Sigmoid colon (tissue), 7 donors: ENCODE results near the gene ARHGAP10. TPM values are rescaled to one million over a fixed set of nuclear protein-coding genes. Genes with fewer than 3 reads are reported as not detected.

Source experiments
- DNase-seq: peaks from one replicate; pipeline ENCODE4 v3.0.0-alpha.2; 2019
- H3K27ac ChIP-seq, 4 donors: fragments of 200-600 bp; sonication (generic); one replicate each; pipeline ENCODE4 v1.5.1; 2016 to 2019; ENCODE audit warnings: mild to moderate bottlenecking in 1 of 4
- H3K27me3 ChIP-seq, 3 donors: fragments of 200-600 bp; sonication (generic); one replicate each; pipeline ENCODE4 v1.5.1; 2019; ENCODE audit warnings: mild to moderate bottlenecking in 1 of 3
- H3K36me3 ChIP-seq, 4 donors: fragments of 200-600 bp; sonication (generic); one replicate each; pipeline ENCODE4 v1.5.1; 2016 to 2019
- H3K4me1 ChIP-seq, 4 donors: fragments of 200-600 bp; sonication (generic); one replicate each; pipeline ENCODE4 v1.5.1; 2017 to 2019
- H3K4me3 ChIP-seq, 4 donors: fragments of 200-600 bp; sonication (generic); one replicate each; pipeline ENCODE4 v1.5.1; 2017 to 2019; ENCODE audit warnings: mild to moderate bottlenecking in 2 of 4, moderate library complexity in 1 of 4
- H3K9me3 ChIP-seq, 4 donors: fragments of 200-600 bp in 3 of 4; sonication (generic) in 3 of 4; one replicate each; pipeline versions ENCODE4 v1.5.1 to v1.6.1; 2013 to 2019
- EP300 ChIP-seq, 4 donors: sonication (generic); formaldehyde crosslinking; IDR thresholded peaks; one replicate each; pipeline ENCODE4 v1.6.1; 2017; ENCODE audit warnings: antibody characterized with exemption in 4 of 4
- POLR2A ChIP-seq, 2 donors: fragments of 450-650 bp; IDR thresholded peaks; one replicate each; pipeline ENCODE4 v1.6.1; 2016; ENCODE audit warnings: antibody characterized with exemption in 2 of 2, mild to moderate bottlenecking in 2 of 2, moderate library complexity in 2 of 2
- POLR2AphosphoS5 ChIP-seq, 4 donors: sonication (generic); formaldehyde crosslinking; IDR thresholded peaks; one replicate each; pipeline ENCODE4 v1.6.1; 2017; ENCODE audit warnings: antibody characterized with exemption in 4 of 4
- WGBS, 2 donors: extraction: QIAGEN DNeasy Blood & Tissue Kit; methylation state at CpG; one replicate each; pipeline ENCODE4 v1.1.7; 2013; 5-methylcytosine and 5-hydroxymethylcytosine counted together
- intact Hi-C: fragments of 100-400 bp; cut with DNase I; formaldehyde crosslinking; loops from one replicate; pipeline ENCODE4 v1.15.1; 2023
- polyA plus RNA-seq, 3 donors: library from polyadenylated mRNA; stranded (reverse); fragments of 200-250 nt; gene quantifications; one replicate each; pipeline ENCODE4 v1.2.3, GENCODE V29; 2013
- total RNA-seq, 4 donors: library from RNA; depleted of rRNA; stranded (reverse); fragments of >200 nt; gene quantifications; one replicate each; pipeline ENCODE4 v1.1.0, GENCODE V29; 2016
- TF ChIP-seq, protein P1 (sequence below), 4 experiments: fragments of 450-650 bp in 3 of 4; fragments of 200-600 bp in 1 of 4; IDR thresholded peaks; one replicate each; pipeline ENCODE4 v1.5.1; 2016 to 2019; ENCODE audit warnings: antibody characterized with exemption in 4 of 4, mild to moderate bottlenecking in 3 of 4, moderate library complexity in 2 of 4
- donor health status: healthy with polysubstance abuse.
- donor health status: Bipolar disorder and iron deficiency.
- donor health status: healthy.

ARHGAP10 gene
- total and polyA plus RNA-seq, 7 donors: 3.0 to 158 (median 123) TPM

DNA sequence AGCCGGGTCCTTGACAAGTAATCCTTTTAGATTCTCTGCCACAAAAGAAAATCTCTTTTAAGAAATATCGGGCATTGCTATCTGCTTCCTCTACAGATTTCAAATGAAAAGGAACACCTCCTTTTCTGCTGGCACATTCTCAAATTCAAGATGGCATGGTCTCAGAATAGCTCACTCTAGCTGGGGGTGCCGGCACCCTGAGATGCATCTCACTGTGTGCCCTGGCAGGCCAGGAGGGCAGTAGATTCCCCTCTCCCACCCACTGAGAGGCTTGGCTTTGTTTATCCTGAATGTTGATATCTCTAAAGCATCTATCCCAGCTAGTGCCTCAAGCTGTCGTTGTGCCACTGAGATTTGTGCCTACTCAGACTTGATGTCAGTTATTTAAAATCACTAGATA lies 319.5 kb downstream of the ARHGAP10 start:
- H3K4me1 ChIP-seq: peaks cover 0 to 50% (median 26%) of the 10 kb centered on the region in 4 donors
- no peaks in the 10 kb centered on the region for H3K9me3 ChIP-seq
- 84 to 92% methylated on average over 4 of the region's 4 CpGs for WGBS, 2 donors
- peaks cover 0 to 19% (median 0%) of the 10 kb centered on the region in 4 donors for H3K36me3 ChIP-seq
- DNase-seq: no peak
- intact Hi-C loops: loop anchor here (5.0 kb wide), 1 partner anchor 36 kb away; no protein-coding TSS in a partner anchor
- TF ChIP-seq, protein P1, sequence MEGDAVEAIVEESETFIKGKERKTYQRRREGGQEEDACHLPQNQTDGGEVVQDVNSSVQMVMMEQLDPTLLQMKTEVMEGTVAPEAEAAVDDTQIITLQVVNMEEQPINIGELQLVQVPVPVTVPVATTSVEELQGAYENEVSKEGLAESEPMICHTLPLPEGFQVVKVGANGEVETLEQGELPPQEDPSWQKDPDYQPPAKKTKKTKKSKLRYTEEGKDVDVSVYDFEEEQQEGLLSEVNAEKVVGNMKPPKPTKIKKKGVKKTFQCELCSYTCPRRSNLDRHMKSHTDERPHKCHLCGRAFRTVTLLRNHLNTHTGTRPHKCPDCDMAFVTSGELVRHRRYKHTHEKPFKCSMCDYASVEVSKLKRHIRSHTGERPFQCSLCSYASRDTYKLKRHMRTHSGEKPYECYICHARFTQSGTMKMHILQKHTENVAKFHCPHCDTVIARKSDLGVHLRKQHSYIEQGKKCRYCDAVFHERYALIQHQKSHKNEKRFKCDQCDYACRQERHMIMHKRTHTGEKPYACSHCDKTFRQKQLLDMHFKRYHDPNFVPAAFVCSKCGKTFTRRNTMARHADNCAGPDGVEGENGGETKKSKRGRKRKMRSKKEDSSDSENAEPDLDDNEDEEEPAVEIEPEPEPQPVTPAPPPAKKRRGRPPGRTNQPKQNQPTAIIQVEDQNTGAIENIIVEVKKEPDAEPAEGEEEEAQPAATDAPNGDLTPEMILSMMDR (IDR thresholded peaks at IDR 0.05): no peak
- no peak for TF ChIP-seq EP300 (IDR thresholded peaks at IDR 0.05)
- no peak for TF ChIP-seq POLR2A (IDR thresholded peaks at IDR 0.05)
- no peak for TF ChIP-seq POLR2AphosphoS5 (IDR thresholded peaks at IDR 0.05)
- H3K27me3 ChIP-seq: no peaks in the 10 kb centered on the region
- no peak overlapping the region for H3K4me3 ChIP-seq
- no peak overlapping the region for H3K27ac ChIP-seq

- Histone ChIP-seq H3K27me3 (no peaks in the 10 kb centered on the region), H3K4me3 (no peak overlapping the region), H3K27ac (no peak overlapping the region), H3K9me3 (no peaks in the 10 kb centered on the region), H3K36me3 (peaks cover 0 to 11% (median 0%) of the 10 kb centered on the region in 4 donors), H3K4me1 (peaks cover 0 to 61% (median 36%) of the 10 kb centered on the region in 4 donors)
- TF ChIP-seq POLR2AphosphoS5 (IDR thresholded peaks at IDR 0.05) (no peak), POLR2A (IDR thresholded peaks at IDR 0.05) (no peak), EP300 (IDR thresholded peaks at IDR 0.05) (no peak)
- TF ChIP-seq, protein P1 (IDR thresholded peaks at IDR 0.05): no peak
- intact Hi-C loops: loop anchor here (5.0 kb wide), 1 partner anchor 35 kb away; no protein-coding TSS in a partner anchor
- DNase-seq: no peak
Measured at GRCh38 chr4:148052448-148052847, 320.6 kb downstream of the ARHGAP10 start.

DNA sequence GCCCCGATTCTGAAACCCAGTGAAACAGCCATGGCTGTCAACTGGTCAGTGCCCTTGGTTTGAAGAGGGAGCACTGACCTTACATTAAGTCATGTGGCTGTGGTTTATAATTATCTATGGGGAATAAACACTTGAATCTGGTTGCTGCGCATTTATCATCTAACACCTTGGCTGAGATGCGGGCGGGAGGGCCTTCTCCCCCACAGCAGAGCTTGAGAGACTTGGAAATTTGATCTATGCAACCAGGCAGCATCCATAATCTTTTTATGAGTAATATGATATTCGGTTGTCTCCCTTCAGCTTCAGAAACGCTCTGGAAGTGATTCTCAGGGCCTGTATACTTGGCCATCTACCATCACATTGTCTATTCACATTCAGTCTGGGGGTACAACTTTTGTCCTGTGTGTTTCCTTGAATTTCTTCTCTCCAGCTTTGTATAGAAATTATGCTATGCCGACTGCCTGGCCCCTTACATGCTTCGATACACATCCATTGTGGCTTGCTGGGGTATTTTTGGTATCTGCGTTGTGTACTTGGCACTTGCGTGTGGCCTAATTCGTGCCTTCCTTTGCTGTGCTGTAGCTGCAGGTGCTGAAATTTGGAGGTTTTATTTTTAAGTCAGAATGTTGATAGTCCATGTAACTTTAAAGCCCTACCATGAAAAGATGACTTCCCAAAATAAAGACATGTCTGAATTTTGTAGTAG lies 321.6 kb downstream of the ARHGAP10 start:
- peaks cover 0 to 3% (median 0%) of the 10 kb centered on the region in 4 donors for H3K36me3 ChIP-seq
- intact Hi-C loops: loop anchor here (5.0 kb wide), 1 partner anchor 34 kb away; no protein-coding TSS in a partner anchor
- DNase-seq: no peak
- H3K27ac ChIP-seq: peak overlapping the region in 2 of 4 donors; percentile 7 to 18
- TF ChIP-seq, protein P1 (IDR thresholded peaks at IDR 0.05): no peak
- TF ChIP-seq POLR2A (IDR thresholded peaks at IDR 0.05) (no peak), EP300 (IDR thresholded peaks at IDR 0.05) (no peak), POLR2AphosphoS5 (IDR thresholded peaks at IDR 0.05) (no peak)
- H3K9me3 ChIP-seq: no peaks in the 10 kb centered on the region
- no peaks in the 10 kb centered on the region for H3K27me3 ChIP-seq
- no peak overlapping the region for H3K4me3 ChIP-seq
- peaks cover 0 to 64% (median 44%) of the 10 kb centered on the region in 4 donors for H3K4me1 ChIP-seq
- WGBS, 2 donors: 86 to 94% methylated on average over 11 of the region's 11 CpGs

- H3K9me3 ChIP-seq: no peaks in the 10 kb centered on the region
- WGBS, 2 donors: 23 to 36% methylated on average over 3 of the region's 3 CpGs
- H3K27me3 ChIP-seq: no peaks in the 10 kb centered on the region
- H3K36me3 ChIP-seq: no peaks in the 10 kb centered on the region
- no peak for DNase-seq
- TF ChIP-seq, protein P1 (IDR thresholded peaks at IDR 0.05): no peak
- no peak for TF ChIP-seq POLR2AphosphoS5 (IDR thresholded peaks at IDR 0.05)
- no peak for TF ChIP-seq POLR2A (IDR thresholded peaks at IDR 0.05)
- no peak for TF ChIP-seq EP300 (IDR thresholded peaks at IDR 0.05)
- H3K27ac ChIP-seq: peak overlapping the region in 1 of 4 donors; percentile 7
- H3K4me1 ChIP-seq: peaks cover 0 to 62% (median 45%) of the 10 kb centered on the region in 4 donors
- intact Hi-C loops: loop anchor here (5.0 kb wide), 1 partner anchor 33 kb away; no protein-coding TSS in a partner anchor
- no peak overlapping the region for H3K4me3 ChIP-seq
Measured at GRCh38 chr4:148054275-148054674, 322.4 kb downstream of the ARHGAP10 start.
